Heart left ventricle (tissue), 13 donors: Measurements from ENCODE around the gene ITGB1BP1.

Experiments used
- POLR2A ChIP-seq, 2 donors: fragments of 450-650 bp; IDR thresholded peaks; one replicate each; pipeline ENCODE4 v1.6.1; 2017; ENCODE audit warnings: antibody characterized with exemption in 2 of 2, mild to moderate bottlenecking in 2 of 2, moderate library complexity in 2 of 2
- TF ChIP-seq, protein P1 (sequence below), 12 donors: fragments of 200-600 bp; sonication (generic) in 4 of 12; IDR thresholded peaks; one replicate each; pipeline versions ENCODE4 v1.5.0 to v1.8.0; 2018 to 2022; ENCODE audit warnings: antibody characterized with exemption in 12 of 12, mild to moderate bottlenecking in 5 of 12
- donor health status: ischemic (EF 13 %, LVEDD 7.1; RV severe dilation, severe dysfunction).
- donor health status: DM: no; HTN: yes; CAD: no.
- donor health status: DM: no; HTN: no; CAD: no.
- donor health status: ischemic (EF 25% LVEDD 6.9; RV normal size, moderate dysfunction).
- donor health status: ischemic (EF 25% LVEDD 5.7; RV mildly dilated, moderate dysfunction).
- donor health status: ischemic (EF 35%, LVEDD 5.7; RV mildly dilated, moderate dysfunction).
- donor health status: nonischemic (EF 11% LVEDD 7.7; RV severe dilation, severe dysfunction).
- donor health status: DM: yes; HTN: yes; CAD: no.
- donor health status: PGD.
- donor health status: ischemic (EF 29% LVEDD 5.4; RV normal size, mild dysfunction).
- donor health status: nonischemic (EF 23%, LVEDD 6.1; RV moderate dilation, normal function).

DNA sequence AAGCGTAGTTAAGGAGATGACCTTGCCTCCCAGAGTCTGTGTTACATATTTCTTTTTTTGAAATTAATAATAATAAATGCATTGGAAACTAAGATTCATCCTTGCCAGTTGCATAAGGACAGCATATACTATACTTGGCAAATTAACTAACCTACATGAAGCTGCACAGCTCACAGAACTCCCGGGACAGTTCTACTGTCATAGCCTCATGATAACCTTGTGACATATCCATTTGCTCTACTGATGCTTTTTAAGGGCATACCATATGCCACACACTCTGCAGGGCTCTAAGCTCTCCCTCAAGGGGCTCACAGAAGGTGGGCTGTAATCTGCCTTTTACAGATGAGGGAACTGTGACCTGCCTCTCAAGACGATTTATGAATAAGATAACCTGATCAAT, 3.8 kb downstream of the ITGB1BP1 start:
- TF ChIP-seq, protein P1, sequence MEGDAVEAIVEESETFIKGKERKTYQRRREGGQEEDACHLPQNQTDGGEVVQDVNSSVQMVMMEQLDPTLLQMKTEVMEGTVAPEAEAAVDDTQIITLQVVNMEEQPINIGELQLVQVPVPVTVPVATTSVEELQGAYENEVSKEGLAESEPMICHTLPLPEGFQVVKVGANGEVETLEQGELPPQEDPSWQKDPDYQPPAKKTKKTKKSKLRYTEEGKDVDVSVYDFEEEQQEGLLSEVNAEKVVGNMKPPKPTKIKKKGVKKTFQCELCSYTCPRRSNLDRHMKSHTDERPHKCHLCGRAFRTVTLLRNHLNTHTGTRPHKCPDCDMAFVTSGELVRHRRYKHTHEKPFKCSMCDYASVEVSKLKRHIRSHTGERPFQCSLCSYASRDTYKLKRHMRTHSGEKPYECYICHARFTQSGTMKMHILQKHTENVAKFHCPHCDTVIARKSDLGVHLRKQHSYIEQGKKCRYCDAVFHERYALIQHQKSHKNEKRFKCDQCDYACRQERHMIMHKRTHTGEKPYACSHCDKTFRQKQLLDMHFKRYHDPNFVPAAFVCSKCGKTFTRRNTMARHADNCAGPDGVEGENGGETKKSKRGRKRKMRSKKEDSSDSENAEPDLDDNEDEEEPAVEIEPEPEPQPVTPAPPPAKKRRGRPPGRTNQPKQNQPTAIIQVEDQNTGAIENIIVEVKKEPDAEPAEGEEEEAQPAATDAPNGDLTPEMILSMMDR (IDR thresholded peaks at IDR 0.05): no peak
- no peak for TF ChIP-seq POLR2A (IDR thresholded peaks at IDR 0.05)
